HG03066 (cell line): ENCODE measurements around the gene AFF3.

Experiments
- ATAC-seq: cut with Tn5 transposase; IDR thresholded peaks from one replicate; pipeline ENCODE4 v1.9.1; 2021; ENCODE audit warnings: low read depth; ENCODE audit not compliant: unreplicated experiment

AFF3 gene

GRCh38 chr2:99660616-99661406 is 481.6 kb downstream of the AFF3 start:
- no peak for ATAC-seq

GRCh38 chr2:99659874-99660273 is 482.5 kb downstream of the AFF3 start:
- no peak for ATAC-seq

GRCh38 chr2:99657691-99658258 is 484.6 kb downstream of the AFF3 start:
- ATAC-seq = no peak

- ATAC-seq = no peak
Observed at GRCh38 chr2:99656994-99657393, 485.4 kb downstream of the AFF3 start.

GRCh38 chr2:99653433-99653832 is 489.0 kb downstream of the AFF3 start:
- ATAC-seq = no peak

- ATAC-seq = no peak
Observed at GRCh38 chr2:99652862-99653261, 489.5 kb downstream of the AFF3 start.

GRCh38 chr2:99651930-99652670 is 490.3 kb downstream of the AFF3 start:
- ATAC-seq = no peak

- ATAC-seq = no peak
Observed at GRCh38 chr2:99648906-99649789, 493.2 kb downstream of the AFF3 start.

GRCh38 chr2:99648178-99648844 is 494.1 kb downstream of the AFF3 start:
- no peak for ATAC-seq

- no peak for ATAC-seq
Observed at GRCh38 chr2:99645960-99646359, 496.4 kb downstream of the AFF3 start.

GRCh38 chr2:99644419-99644787 is 498.0 kb downstream of the AFF3 start:
- ATAC-seq = no peak

GRCh38 chr2:99643787-99644418 is 498.5 kb downstream of the AFF3 start:
- no peak for ATAC-seq

- no peak for ATAC-seq
Observed at GRCh38 chr2:99641999-99642398, 500.4 kb downstream of the AFF3 start.

- ATAC-seq = no peak
Observed at GRCh38 chr2:99640635-99641151, 501.7 kb downstream of the AFF3 start.

GRCh38 chr2:99638791-99639190 is 503.6 kb downstream of the AFF3 start:
- no peak for ATAC-seq

- no peak for ATAC-seq
Observed at GRCh38 chr2:99637159-99637697, 505.2 kb downstream of the AFF3 start.

GRCh38 chr2:99636144-99637034 is 506.0 kb downstream of the AFF3 start:
- no peak for ATAC-seq

- ATAC-seq = no peak
Observed at GRCh38 chr2:99635710-99636109, 506.7 kb downstream of the AFF3 start.
